ENCODE measurements around the gene DNAJB4. TPM values are rescaled to one million over a fixed set of nuclear protein-coding genes. Genes with fewer than 3 reads are reported as not detected.

DNAJB4 gene
- total and polyA plus RNA-seq, 2 of the 13 experiments (the other 11 are each of a cell fraction or from before 2014, with no cell fraction given), result 4.4 to 18.6 TPM

DNA sequence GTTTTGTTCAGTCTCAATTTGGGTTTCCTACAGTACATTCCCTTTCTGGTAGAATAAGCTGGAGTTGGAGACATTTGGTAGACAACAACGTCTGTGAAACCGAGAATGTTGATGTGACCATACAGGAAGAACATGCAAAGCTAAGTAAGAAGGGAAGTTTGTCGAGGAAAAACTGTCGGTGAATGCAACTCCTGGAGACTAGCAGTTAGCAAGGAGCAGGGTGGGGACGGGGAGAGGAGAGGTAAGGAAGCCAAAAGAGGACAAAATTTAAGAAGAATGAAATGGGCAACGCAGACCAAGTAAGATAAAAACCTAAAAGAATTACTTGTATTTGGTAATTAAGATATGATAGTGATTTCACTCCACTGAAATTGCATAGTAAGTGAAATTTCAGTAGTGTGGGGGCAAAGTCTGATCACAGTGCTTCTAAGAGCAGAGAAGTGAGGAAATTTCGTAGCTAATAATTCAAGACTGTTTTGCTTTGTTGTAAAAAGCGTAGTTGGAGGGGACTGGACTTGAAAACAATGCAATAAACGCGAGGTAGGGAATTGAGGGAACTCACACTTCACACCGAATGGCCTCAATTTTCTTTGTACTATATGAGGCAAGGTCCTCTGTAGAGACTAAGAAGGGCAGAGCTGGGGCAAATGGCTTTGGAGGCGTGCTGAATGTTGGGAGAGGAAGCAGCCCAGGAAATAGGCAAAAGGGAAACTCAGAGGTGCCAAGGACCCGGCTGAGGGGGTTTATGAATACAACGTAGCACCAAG lies 40.2 kb downstream of the DNAJB4 start (continued):
- TF ChIP-seq, protein P1, sequence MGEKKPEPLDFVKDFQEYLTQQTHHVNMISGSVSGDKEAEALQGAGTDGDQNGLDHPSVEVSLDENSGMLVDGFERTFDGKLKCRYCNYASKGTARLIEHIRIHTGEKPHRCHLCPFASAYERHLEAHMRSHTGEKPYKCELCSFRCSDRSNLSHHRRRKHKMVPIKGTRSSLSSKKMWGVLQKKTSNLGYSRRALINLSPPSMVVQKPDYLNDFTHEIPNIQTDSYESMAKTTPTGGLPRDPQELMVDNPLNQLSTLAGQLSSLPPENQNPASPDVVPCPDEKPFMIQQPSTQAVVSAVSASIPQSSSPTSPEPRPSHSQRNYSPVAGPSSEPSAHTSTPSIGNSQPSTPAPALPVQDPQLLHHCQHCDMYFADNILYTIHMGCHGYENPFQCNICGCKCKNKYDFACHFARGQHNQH (CRISPR knock-in tag; IDR thresholded peaks at IDR 0.05), result no peak
- TF ChIP-seq, protein P2, sequence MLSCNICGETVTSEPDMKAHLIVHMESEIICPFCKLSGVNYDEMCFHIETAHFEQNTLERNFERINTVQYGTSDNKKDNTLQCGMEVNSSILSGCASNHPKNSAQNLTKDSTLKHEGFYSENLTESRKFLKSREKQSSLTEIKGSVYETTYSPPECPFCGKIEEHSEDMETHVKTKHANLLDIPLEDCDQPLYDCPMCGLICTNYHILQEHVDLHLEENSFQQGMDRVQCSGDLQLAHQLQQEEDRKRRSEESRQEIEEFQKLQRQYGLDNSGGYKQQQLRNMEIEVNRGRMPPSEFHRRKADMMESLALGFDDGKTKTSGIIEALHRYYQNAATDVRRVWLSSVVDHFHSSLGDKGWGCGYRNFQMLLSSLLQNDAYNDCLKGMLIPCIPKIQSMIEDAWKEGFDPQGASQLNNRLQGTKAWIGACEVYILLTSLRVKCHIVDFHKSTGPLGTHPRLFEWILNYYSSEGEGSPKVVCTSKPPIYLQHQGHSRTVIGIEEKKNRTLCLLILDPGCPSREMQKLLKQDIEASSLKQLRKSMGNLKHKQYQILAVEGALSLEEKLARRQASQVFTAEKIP (CRISPR knock-in tag; IDR thresholded peaks at IDR 0.05; ENCODE audit: borderline replicate concordance), result no peak
- TF ChIP-seq XRCC5 (optimal IDR thresholded peaks at IDR 0.05; ENCODE audit: low read length) (no peak), SP5 (CRISPR knock-in tag; IDR thresholded peaks at IDR 0.05; ENCODE audit: borderline replicate concordance, low read depth) (no peak), ETV6 (CRISPR knock-in tag; conservative IDR thresholded peaks at IDR 0.05) (no peak), CENPT (CRISPR knock-in tag; IDR thresholded peaks at IDR 0.05; ENCODE audit: low read depth) (no peak), TEAD3 (CRISPR knock-in tag; optimal IDR thresholded peaks at IDR 0.05; ENCODE audit: borderline replicate concordance) (no peak), NFKBIZ (CRISPR knock-in tag; IDR thresholded peaks at IDR 0.05) (no peak), MAFF (IDR thresholded peaks at IDR 0.05; ENCODE audit: low read depth, low read length) (peak; percentile 78), ELF4 (CRISPR knock-in tag; IDR thresholded peaks at IDR 0.05; ENCODE audit: borderline replicate concordance) (0 out of 2 replicates have a peak, but pooled peaks have one; percentile 25), ZNF136 (CRISPR knock-in tag; IDR thresholded peaks at IDR 0.05; ENCODE audit: low read depth) (no peak), ZNF34 (CRISPR knock-in tag; IDR thresholded peaks at IDR 0.05; ENCODE audit: borderline replicate concordance) (no peak), KDM3A (CRISPR knock-in tag; IDR thresholded peaks at IDR 0.05; ENCODE audit: low read depth) (no peak), GPN1 (CRISPR knock-in tag; IDR thresholded peaks at IDR 0.05; ENCODE audit: borderline replicate concordance) (no peak)
- TF ChIP-seq, protein P3, sequence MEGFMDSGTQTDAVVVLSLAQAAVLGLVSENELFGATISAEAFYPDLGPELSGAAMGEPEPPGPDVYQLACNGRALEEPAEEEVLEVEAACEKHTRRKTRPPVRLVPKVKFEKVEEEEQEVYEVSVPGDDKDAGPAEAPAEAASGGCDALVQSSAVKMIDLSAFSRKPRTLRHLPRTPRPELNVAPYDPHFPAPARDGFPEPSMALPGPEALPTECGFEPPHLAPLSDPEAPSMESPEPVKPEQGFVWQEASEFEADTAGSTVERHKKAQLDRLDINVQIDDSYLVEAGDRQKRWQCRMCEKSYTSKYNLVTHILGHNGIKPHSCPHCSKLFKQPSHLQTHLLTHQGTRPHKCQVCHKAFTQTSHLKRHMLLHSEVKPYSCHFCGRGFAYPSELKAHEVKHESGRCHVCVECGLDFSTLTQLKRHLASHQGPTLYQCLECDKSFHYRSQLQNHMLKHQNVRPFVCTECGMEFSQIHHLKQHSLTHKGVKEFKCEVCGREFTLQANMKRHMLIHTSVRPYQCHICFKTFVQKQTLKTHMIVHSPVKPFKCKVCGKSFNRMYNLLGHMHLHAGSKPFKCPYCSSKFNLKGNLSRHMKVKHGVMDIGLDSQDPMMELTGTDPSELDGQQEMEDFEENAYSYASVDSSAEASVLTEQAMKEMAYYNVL (CRISPR knock-in tag; IDR thresholded peaks at IDR 0.05; ENCODE audit: borderline replicate concordance), result no peak
- TF ChIP-seq, protein P4, sequence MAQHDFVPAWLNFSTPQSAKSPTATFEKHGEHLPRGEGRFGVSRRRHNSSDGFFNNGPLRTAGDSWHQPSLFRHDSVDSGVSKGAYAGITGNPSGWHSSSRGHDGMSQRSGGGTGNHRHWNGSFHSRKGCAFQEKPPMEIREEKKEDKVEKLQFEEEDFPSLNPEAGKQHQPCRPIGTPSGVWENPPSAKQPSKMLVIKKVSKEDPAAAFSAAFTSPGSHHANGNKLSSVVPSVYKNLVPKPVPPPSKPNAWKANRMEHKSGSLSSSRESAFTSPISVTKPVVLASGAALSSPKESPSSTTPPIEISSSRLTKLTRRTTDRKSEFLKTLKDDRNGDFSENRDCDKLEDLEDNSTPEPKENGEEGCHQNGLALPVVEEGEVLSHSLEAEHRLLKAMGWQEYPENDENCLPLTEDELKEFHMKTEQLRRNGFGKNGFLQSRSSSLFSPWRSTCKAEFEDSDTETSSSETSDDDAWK (CRISPR knock-in tag; IDR thresholded peaks at IDR 0.05), result no peak
- TF ChIP-seq, protein P5, sequence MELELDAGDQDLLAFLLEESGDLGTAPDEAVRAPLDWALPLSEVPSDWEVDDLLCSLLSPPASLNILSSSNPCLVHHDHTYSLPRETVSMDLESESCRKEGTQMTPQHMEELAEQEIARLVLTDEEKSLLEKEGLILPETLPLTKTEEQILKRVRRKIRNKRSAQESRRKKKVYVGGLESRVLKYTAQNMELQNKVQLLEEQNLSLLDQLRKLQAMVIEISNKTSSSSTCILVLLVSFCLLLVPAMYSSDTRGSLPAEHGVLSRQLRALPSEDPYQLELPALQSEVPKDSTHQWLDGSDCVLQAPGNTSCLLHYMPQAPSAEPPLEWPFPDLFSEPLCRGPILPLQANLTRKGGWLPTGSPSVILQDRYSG (CRISPR knock-in tag; IDR thresholded peaks at IDR 0.05), result no peak
- TF ChIP-seq, protein P6, sequence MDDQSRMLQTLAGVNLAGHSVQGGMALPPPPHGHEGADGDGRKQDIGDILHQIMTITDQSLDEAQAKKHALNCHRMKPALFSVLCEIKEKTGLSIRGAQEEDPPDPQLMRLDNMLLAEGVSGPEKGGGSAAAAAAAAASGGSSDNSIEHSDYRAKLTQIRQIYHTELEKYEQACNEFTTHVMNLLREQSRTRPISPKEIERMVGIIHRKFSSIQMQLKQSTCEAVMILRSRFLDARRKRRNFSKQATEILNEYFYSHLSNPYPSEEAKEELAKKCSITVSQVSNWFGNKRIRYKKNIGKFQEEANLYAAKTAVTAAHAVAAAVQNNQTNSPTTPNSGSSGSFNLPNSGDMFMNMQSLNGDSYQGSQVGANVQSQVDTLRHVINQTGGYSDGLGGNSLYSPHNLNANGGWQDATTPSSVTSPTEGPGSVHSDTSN (CRISPR knock-in tag; IDR thresholded peaks at IDR 0.05; ENCODE audit: borderline replicate concordance), result no peak
